NCI-H748 (cell line): Measurements from ENCODE around the gene ITIH5.

Experiments
- DNase-seq: peaks from one replicate; lab custom pipeline; 2025; ENCODE audit not compliant: unreplicated experiment; lab: John Stamatoyannopoulos, UW

ITIH5 gene

GRCh38 chr10:7551289-7551688, 115.5 kb downstream of the ITIH5 start:
- DNase-seq = no peak

- DNase-seq = no peak
Observed at GRCh38 chr10:7550013-7550412, 116.8 kb downstream of the ITIH5 start.

GRCh38 chr10:7547829-7548228, 118.9 kb downstream of the ITIH5 start:
- DNase-seq = no peak

- no peak for DNase-seq
Observed at GRCh38 chr10:7547206-7547605, 119.6 kb downstream of the ITIH5 start.

- no peak for DNase-seq
Observed at GRCh38 chr10:7546385-7546967, 120.3 kb downstream of the ITIH5 start.

GRCh38 chr10:7545792-7546191, 121.0 kb downstream of the ITIH5 start:
- no peak for DNase-seq

GRCh38 chr10:7545261-7545660, 121.5 kb downstream of the ITIH5 start:
- DNase-seq = no peak

- DNase-seq = no peak
Observed at GRCh38 chr10:7544203-7544602, 122.6 kb downstream of the ITIH5 start.

- DNase-seq = no peak
Observed at GRCh38 chr10:7542189-7542914, 124.4 kb downstream of the ITIH5 start.

GRCh38 chr10:7541137-7542087, 125.4 kb downstream of the ITIH5 start:
- no peak for DNase-seq

GRCh38 chr10:7538970-7539654, 127.7 kb downstream of the ITIH5 start:
- DNase-seq = no peak

GRCh38 chr10:7537126-7537525, 129.6 kb downstream of the ITIH5 start:
- no peak for DNase-seq

GRCh38 chr10:7534480-7534852, 132.3 kb downstream of the ITIH5 start:
- DNase-seq = no peak

GRCh38 chr10:7533657-7534479, 132.9 kb downstream of the ITIH5 start:
- no peak for DNase-seq

GRCh38 chr10:7532723-7533498, 133.9 kb downstream of the ITIH5 start:
- no peak for DNase-seq

GRCh38 chr10:7529638-7530037, 137.1 kb downstream of the ITIH5 start:
- DNase-seq = peak; percentile 14

- DNase-seq = no peak
Observed at GRCh38 chr10:7527468-7527867, 139.3 kb downstream of the ITIH5 start.

GRCh38 chr10:7526017-7526400, 140.8 kb downstream of the ITIH5 start:
- DNase-seq = no peak

- DNase-seq = peak; percentile 43
Observed at GRCh38 chr10:7525314-7526016, 141.3 kb downstream of the ITIH5 start.
